GM12801 (cell line): Measurements from ENCODE around the gene SH3BP2.

Source experiments
- CTCF ChIP-seq: IDR thresholded peaks from one replicate; pipeline ENCODE4 v1.5.1; 2011; ENCODE audit warnings: control low read depth; ENCODE audit not compliant: insufficient read length; ENCODE audit errors: extremely low read depth

The SH3BP2 gene

DNA sequence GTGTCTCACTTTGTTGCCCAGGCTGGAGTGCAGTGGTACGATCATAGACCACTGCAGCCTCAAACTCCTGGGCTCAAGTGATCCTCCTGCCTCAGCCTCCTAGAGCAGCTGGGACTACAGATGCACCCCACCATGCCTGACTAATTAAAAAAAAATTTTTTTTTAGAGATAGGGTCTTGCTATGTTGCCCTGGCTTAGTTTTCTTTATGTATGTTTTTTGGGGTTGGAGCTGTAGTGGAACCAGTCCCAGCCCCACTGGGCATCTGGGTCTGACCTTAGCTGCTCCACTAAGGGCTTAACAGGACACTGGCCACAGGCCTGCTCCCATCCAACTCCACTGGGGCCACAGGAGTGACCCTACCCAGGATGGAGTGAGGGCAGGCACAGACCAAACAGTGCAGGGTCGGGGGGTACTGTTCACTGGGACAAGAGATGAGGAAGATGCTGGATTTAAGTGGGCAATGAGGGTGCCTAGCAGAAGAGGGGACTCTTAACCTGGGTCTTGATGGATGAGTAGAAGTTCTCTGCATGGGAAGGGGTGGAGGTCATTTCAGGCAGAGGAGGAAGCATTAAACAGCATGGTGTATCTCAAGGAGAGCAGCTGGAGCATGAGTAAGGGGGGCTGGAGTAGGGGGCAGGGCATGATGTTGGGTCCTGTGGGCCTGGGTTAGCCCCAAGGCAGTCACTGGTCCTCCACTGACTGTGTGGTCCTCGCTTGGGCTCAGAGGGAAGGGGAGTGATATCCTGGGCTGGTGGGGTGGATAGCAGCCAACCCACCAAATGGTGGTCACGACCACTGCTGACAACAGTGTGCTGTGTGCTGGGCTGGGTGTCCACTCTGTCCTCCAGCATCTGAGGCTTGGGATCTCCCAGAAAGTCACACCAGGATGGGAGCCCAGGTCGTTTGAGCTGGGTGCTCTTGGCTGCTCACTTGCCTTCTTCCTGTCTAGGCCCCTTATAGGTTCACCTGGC is 26.6 kb downstream of the SH3BP2 start:
- TF ChIP-seq CTCF: no peak

- TF ChIP-seq CTCF: no peak
Observed at GRCh38 chr4:2820216-2820982, 27.5 kb downstream of the SH3BP2 start.

- no peak for TF ChIP-seq CTCF
Observed at GRCh38 chr4:2822461-2823300, 29.8 kb downstream of the SH3BP2 start.

GRCh38 chr4:2823301-2823670 is 30.4 kb downstream of the SH3BP2 start:
- no peak for TF ChIP-seq CTCF

GRCh38 chr4:2823671-2824328 is 30.9 kb downstream of the SH3BP2 start:
- TF ChIP-seq CTCF: no peak

GRCh38 chr4:2824329-2824835 is 31.5 kb downstream of the SH3BP2 start:
- TF ChIP-seq CTCF: no peak
